Brain pericyte (primary cell): ENCODE measurements around the gene COBL.

Experiments
- DNase-seq: peaks from one replicate; pipeline ENCODE4 v3.0.0-alpha.2; 2012; ENCODE audit warnings: low read depth, low spot score

The COBL gene

GRCh38 chr7:51276967-51277366 is 39.6 kb downstream of the COBL start:
- no peak for DNase-seq

- no peak for DNase-seq
Measured at GRCh38 chr7:51276091-51276605, 40.5 kb downstream of the COBL start.

DNA sequence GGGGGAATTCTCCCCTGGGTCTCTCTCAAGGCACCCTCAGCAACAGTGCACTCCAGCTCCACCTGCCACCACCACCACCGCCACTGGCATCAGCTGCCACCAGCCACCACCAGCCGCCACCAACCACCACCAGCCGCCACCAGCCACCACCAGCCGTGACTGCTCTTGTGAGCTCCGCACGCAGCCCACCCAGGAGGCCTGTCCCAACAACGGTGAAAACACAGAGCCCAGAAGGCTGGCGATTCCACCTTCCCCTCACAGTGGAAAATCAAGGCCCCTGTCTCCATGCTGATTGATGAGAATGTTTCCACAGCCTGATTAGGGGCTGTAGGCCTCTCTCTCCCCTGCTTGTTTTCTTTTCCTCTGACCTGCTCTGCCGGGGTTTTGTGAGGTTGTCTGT is 41.1 kb downstream of the COBL start:
- DNase-seq = no peak

- DNase-seq = no peak
Measured at GRCh38 chr7:51274955-51275354, 41.7 kb downstream of the COBL start.

DNA sequence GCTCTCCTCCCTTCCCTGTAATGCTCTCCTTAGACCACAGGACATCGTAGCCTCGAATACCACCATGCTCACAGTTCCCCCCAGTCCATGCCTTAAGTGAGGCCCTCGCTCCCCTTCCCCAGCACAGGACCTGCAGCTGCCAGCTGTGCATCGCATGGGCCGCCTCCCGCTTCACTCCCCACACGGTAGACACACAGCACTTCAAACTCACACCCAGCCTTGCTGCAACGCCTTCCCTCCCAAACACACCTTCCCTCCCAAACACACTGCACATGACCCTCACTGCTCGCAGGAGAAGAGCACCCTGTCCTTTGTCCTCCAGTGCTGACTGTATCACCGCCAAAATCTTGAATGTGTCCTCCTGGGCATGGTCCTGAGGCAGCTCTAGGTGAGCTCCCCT is 42.6 kb downstream of the COBL start:
- no peak for DNase-seq

DNA sequence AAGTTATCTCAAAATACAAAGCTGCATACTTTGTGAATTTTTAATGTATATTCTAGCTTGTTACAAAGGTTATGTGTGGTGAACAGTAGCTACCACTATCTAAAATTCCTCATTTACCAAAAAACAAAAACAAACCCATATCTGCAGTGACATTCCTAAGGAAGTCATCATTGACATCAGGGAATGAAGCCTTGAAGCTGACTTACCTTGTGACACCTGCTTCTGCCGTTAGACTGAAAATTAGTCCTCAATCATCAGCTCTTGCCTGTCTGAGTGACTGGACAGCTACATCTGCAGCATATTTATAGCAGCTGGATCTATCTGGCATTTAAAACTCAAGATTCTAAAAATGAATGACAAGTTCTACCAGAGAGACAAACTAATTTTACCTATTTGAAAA is 43.2 kb downstream of the COBL start:
- no peak for DNase-seq

DNA sequence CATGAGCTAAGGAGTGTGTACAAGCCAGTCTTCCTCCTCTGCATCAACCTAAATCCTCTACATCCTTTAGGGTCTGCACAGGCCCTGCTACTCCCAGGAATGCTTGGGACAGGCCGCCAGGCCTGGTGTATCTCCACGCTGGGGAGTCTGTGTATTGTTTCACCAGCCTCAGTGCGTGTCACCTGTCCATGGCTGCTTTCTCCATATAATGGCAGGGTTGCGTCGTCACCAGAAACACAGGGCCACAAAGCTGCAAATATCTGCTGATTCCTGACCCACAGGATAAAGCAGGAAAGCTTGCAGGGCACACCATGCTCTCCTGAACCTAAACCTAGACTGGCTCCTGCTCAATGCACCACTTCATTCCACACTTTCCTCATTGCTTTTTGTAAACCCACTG is 45.6 kb downstream of the COBL start:
- no peak for DNase-seq

- DNase-seq = no peak
Measured at GRCh38 chr7:51269911-51270310, 46.7 kb downstream of the COBL start.

DNA sequence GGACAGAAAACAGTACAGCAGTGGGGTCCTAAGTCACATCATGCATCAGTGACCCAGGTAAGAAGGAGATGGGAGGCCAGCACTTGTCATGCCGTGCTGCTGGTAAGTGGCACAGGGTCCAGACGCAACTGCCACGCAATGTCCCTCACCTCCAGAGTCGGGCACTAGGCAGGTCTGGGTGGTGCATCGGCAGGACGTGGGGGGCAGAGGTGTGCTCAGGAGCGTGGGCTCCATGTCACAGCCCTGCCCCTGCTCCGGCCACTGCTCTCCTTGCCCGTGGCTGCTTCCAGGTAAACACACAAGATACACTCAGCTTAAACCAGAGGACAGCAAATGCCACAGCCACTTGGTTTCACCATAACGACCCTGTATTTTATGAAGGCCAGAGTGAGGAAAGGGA is 47.3 kb downstream of the COBL start:
- no peak for DNase-seq

DNA sequence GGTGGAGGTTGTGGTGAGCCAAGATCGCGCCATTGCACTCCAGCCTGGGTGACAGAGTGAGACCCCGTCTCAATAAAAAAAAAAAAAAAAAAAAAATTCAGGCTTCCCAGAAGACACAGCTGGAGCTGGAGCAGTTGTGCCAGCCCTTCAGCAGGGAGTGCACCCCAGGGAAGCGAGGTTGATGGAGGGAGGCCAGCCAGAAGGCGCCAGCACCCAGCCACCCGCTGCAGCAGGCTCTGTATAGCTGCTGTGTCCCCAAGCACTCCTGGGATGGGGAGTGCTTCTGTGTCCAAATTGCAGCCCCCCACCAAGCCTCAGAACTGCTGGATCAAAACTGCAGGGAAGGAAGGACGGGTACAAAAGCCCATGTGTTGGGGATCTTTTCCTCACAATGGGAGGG is 47.8 kb downstream of the COBL start:
- DNase-seq = no peak

GRCh38 chr7:51267169-51267568 is 49.4 kb downstream of the COBL start:
- no peak for DNase-seq

GRCh38 chr7:51265066-51265907 is 51.3 kb downstream of the COBL start:
- DNase-seq = no peak

GRCh38 chr7:51263631-51264484 is 52.8 kb downstream of the COBL start:
- DNase-seq = no peak

GRCh38 chr7:51262796-51263531 is 53.6 kb downstream of the COBL start:
- DNase-seq = no peak

DNA sequence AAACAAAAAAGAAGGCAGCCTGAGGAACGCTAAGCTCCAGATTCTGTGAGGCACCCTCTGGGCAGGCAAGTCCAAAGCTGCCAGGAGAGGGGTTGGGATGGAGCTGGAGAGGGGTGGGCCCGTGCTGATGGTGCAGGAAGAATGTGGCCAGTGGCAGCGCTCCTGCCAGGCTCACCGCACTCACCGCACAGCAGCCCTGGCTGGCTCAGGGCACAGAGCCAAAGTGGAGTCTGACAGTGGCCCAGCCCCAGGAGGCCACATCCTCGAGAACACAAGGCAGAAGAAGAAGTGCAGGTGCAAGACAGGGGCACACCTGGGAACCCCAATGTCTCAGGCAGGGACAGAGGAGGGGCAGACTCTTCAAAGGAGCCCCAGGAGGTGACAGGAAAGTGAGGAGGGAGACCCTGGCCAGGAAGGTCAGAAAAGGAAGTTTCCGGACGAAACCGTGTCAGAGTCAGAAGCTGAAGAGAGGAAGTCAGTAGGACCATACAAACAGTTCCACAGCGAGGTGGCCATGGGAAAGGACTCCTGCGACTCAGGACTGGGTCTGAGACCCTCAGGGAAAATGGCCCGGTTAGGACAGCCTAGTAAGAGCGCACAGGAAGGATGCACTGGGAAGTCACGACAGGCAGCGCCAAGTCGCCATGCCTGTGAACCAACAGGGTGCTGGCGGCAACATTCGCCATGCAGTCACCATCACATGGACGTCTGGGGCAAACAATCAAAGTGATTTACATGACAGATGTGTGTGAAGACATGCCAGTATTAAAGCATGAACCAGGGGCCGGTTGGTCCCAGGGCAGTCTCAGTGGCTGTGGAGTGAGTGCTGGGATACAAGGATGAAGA is 54.4 kb downstream of the COBL start:
- DNase-seq = no peak

DNA sequence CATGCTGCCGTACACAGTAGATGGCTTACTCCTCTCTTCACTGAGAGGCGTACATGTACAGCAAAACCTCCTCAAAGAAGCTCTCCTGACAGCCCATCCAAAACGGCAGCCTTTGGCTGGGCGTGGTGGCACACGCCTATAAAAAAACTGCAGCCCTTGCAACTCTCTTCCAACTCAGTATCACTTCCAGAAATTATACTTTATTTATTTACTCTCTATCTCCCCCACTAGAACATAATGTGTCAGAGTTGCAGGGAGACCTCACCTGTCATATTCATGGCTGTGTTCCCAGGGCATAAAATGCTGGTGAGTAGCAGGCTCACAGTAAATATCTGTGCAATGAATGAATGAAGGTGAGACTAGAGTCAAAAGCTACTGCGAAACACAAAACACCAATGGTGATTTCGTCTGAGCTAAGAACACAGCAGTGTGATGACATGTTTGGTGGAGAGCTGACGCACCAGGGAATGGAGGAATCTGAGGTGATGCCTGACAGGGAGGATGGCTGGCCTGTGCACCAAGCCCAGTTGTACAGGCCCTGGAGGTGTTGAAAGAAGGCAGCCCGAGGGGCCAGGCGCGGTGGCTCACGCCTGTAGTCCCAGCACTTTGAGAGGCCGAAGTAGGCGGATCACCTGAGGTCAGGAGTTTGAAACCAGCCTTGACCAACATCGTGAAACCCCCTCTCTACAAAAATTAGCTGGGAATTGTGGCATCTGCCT is 55.3 kb downstream of the COBL start:
- no peak for DNase-seq

DNA sequence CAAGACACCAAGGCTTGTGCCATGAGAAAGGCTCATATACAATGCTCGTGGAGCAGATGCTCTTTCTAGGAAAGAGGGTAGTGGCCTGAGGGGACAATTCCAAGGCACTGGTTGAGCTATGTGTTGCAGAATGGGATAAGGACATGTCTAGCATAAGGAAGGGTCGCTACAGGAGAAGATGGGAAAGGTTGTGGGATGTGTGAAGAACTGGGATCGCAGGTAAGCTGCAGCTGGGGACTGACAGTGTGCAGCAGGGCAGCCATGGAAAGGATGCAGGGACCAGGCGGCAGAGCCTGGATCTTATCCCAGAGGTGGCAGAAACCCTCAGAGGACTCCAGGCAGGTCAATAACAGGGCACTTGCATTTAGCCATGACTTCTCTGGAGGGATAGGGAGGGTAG is 56.1 kb downstream of the COBL start:
- DNase-seq = no peak

DNA sequence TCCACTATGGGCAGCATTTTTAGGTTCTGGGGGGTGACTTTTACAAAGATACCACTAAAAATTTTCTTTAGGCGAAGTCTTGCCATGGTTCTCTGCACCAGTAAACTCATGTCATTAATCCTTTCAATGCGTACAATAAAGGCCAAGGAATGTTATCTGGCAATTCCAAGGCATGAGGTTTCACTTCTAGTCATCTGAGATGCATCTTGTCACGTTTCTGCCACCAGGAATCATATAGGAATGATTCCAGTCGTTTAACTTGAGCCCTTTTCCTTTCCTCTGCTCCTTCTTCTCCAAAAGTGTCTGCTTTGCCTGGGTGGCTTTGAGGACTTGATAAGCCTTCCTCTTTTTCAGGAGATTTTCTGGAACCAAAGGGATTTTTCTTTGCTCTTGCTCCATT is 56.8 kb downstream of the COBL start:
- DNase-seq = no peak

DNA sequence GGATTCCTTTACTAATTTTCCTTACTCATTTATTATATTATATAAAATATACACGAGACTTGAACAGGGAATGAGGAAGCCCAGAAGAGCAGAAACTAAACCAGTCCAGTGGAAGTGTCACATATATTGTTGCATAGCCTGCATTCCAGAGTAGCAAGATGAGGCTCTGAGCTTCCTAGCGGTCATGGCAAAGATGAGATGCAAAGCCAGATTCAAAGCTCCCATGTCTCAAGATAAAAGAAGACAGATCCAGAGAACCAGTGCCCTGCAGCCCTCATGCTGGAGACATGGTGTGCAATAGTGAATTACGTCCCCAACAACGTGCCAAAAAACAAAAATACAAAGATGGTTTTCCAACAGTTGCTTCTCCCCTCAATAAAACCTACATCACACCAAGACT is 59.7 kb downstream of the COBL start:
- DNase-seq = no peak

GRCh38 chr7:51256209-51256781 is 60.3 kb downstream of the COBL start:
- no peak for DNase-seq
